GM19397 (cell line): Measurements from ENCODE around the gene SNRPD2.
"Not testable (repeated sequence)": the region's sequence is repeated elsewhere in the genome, so short reads cannot be mapped to it uniquely, and the experiment has no call there.

Source experiments
- ATAC-seq: cut with Tn5 transposase; IDR thresholded peaks from one replicate; pipeline ENCODE4 v1.9.1; 2021; ENCODE audit warnings: mild to moderate bottlenecking, moderate library complexity; ENCODE audit not compliant: unreplicated experiment

SNRPD2 gene

DNA sequence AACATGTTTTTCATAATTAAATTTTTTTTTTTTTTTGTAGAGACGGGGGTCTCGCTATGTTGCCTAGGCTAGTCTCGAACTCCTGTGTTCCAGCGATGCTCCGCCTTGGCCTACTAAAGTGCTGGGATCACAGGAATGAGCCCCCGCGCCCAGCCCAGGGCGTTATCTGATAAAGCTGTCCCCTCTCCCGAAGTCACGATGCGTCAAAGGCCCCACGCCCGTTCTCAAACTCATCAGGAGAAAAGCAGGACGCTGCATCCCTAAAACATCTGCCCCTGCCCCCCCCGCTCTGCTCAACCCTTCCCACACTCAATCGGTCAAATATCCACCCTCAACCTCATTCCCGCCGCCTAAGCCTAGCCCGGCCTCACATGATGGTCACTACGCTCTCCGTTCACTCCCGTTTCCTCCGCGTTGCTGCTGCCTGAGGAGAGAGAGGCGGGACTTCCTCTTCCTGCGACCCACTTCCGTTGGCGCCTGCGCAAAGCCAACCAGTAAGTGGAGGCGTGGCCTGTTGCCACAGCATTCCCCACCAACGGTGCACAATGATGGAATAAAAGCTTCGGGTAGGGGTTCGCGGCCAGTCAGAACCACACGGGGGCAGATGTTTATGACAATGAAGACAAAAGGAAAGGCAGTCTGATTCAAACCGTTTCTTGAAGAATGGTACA lies at the start of gene SNRPD2:
SNRPD2 (minus strand) TSS at position 438 of the 671 bp plus-strand sequence; CDS start at position 373, 65 bp downstream.
- peak; percentile 55 for ATAC-seq

DNA sequence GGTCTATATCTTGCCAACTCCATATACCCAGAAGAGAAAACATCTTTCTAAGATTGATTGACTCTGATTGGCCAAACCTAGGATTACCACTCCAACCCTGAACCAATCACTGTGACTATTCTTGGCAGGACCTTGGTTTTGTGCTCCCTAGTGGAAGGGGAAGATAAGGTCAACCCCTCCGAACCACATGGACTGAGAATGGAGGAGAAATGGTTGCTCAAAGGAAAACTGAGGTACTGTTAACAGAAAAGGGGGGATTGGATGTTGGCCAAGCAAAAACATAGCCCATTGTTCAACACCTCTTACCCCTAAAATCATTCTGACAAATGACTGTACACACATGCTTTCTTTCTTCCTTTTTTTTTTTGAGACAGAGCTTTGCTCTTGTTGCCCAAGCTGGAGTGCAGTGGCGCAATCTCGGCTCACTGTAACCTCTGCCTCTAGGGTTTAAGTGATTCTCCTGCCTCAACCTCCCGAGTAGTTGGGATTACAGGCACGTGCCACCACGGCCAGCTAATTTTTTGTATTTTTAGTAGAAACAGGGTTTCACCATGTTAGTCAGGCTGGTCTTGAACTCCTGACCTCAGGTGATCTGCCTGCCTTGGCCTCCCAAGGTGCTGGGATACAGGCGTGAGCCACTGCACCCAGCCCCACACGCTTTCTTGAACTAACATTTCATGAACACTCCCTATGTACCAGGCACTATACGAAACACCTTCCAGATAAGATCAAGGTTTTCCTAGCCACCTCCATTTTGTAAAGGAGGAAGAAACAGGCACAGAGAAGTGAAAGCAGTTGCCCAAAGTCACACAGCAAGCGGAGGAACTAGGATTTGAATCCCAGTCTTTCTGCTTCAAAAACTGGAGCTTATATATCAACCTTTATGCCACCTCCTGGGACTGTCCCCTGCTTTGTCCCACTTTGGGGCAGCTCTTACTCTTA lies 48.0 kb upstream of the SNRPD2 start:
- no peak for ATAC-seq

DNA sequence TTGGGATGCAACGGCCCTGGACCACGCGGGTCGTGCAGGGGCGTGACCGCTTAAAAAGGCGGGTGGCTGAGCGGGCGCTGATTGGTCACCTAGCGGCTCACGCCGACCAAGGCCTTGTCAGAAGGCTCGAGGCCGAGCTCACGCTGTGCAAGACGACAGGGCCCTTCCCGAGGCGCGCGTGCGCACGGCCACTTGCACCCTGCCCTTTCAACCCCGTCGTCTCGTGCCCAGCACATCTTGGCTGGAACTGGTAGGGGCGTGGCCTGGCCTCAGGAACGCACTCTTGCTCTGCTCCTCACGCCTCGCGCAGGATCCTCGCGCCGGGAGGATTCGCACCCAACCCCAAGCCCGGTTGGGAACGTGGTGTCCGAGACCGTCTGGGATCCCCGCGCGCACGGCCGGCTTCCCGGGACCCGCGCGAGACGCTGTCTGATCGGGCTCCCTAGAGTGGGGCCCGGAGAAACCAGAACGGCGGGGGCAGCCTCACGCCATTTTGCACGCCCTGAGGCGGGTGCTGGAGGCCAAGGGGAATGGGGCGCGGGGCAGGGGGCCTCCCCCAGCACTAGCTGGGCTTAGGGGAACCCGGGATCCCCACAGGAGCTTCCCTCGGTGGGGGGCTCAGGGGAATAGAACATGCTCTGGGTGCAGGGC lies 41.5 kb upstream of the SNRPD2 start, which contains the start of gene MEIOSIN:
MEIOSIN (plus strand) TSS at position 280 of the 651 bp plus-strand sequence. CDS start 1,938 bp downstream, outside the sequence.
- ATAC-seq, result no peak

DNA sequence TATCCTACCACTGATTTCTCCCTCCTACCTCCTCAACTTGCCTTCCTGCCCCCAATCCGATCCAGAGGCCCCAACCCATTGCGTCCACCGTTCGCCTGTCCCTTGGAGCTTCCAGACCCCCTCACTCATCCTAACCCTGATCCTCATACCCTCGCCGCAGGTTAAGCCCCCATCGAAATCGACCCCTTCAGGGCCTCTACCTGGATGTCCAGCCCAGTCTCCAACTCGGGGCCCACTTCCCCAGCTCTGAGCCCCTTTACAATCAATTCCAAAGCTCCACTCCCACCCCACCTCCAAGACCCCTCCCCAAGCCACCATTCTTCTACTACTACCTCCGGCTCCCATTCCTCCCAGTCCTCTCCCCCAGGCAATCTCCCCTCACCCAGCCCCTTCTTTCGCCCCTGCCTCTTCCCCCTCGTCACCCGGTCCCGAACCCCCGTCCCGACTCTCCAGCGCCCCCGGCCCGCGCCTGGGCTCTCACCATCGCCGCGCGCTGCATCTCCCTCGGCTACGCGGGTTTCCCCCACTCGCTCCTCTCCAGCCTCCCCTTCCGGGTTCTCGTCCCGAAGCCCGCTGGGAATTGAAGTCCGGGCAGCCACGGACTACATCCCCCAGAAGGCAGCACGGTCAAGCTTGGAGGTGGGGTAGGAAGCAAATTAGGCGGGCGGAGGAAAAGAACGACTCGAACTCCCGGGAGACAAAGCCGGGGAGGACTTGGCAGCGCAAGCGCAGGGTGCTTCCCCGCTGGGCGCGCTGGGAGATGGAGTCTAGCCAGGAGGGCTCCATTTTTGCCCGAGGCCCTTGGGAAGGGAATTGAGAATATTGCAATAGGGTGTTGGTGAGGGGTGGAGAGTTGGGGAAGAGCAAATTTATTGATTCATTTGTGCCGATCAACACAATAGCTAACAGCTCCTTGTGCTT lies 38.9 kb upstream of the SNRPD2 start, which contains the start of gene FBXO46:
FBXO46 (minus strand) TSS at position 529 of the 921 bp plus-strand sequence. CDS start 17,401 bp downstream, outside the sequence.
- ATAC-seq, result peak; percentile 88

DNA sequence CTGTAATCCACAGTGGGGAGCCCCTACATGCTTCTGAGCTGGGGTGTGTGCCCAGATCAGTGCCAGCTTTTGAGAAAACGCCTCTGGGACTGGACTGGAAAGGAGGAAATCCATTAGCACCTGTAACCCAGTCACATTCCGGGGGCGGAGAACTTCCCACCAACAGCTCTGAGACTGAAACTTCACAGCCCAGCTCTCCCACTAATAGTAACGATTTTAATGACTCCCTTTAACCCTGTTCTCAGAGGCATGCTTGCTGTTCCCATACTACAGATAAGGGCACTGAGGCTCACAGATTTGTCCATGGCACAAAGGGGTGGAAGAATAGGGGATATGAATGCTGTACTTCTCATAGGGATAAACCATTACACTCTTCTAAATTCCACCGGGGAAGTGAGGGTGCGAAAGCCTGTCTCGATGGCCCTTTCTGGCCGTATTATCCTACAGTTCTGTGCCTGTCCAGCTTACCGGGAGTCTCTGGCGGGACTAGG lies 38.1 kb upstream of the SNRPD2 start:
- no peak for ATAC-seq

DNA sequence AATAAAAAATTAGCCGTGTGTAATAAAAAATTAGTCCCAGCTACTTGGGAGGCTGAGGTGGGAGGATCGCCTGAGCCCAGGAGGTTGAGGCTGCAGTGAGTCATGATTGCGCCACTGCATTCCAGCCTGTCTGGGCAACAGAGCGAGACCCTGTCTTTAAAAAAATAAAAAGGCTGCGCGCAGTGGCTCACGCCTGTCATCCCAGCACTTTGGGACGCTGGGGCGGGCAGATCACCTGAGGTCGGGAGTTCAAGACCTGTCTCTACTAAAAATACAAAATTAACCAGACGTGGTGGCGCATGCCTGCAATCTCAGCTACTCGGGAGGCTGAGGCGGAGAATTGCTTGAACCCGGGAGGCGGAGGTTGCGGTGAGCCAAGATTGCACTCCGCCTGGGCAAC lies 36.9 kb upstream of the SNRPD2 start:
- ATAC-seq, result not testable (repeated sequence)

DNA sequence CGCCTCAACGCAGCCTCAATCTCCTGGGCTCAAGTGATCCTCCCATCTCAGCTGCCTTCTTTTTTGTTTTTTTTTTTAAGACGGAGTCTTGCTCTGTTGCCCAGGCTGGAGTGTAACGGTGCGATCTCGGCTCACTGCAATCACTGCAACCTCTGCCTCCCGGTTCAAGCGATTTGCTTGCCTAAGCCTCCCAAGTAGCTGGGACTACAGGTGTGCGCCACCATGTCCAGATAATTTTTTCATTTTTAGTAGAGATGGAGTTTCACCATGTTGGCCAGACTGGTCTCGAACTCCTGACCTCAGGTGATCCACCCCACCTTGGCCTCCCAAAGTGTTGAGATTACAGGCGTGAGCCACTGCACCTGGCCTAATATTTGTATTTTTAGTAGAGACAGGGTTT lies 28.3 kb upstream of the SNRPD2 start:
- not testable (repeated sequence) for ATAC-seq

DNA sequence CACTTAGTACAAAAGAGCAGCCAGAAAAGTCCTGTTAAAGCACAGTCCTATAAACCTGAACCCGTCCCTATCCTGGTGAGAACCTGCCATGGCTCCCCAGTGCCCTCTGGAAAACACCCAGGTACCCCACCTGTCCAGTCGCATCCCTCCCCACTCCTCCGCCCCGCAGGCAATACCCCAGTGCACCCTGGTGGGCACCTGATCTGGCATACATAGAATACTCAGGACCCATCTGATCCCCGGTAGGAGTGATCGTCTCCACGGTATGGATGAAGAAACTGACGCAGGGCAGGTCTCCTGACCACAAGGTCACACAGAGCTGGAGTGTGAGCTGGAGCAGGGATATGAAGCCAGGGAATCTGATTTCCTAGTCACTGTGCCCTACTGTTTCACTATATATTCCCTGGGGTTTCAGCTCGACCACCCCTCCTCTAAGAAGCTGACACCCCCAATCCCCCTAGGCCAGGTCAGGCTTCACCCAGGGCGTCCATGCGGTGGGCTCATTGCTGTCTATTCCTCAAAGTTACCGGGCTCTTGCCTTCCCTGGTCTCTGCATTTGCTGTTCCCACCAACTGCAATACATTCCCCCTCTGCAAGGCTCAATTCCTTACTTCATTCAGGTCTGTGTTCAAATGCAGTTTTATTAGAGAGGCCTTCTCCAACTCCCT lies 26.4 kb upstream of the SNRPD2 start:
- no peak for ATAC-seq

DNA sequence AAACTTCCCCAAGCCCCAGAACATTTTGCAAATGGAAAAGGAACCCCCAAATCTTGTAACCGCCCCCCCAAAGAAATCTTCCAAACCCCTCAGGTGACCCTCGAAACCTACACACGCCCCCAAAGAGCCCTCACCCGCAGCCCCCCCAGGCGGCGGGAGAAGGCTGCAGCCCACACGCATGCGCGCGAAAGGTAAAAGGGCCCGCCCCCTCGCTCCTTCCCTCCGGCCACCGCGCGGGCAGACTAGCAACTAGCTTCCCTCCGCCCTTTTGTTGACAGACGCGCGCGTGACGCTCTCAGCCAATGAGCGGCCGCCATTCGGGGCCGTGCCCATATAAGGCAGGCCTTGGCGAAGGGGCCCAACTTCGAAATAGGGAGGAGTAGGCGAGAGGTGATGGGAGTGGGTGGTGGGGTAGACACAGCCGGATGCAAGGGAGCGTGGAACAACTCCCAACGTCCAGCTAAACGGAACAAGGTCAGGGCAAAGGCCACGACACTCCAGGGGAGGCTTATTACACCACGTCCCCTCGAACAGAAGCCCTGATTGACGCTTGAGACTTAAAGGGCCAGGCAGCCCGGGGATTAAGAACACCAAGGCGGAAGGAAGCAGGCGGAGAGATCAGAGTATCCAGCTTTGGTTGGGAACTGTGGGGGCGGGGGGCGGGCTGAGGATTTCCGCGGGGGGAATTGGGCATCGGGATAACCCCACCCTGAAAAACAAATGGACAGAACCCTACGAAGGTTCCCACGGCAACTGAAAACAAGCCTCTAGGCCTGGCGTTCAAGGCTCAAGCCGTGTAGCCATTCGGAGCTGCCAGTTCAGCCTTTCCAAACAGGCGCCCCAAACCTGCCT lies 25.6 kb upstream of the SNRPD2 start:
- peak; percentile 94 for ATAC-seq

DNA sequence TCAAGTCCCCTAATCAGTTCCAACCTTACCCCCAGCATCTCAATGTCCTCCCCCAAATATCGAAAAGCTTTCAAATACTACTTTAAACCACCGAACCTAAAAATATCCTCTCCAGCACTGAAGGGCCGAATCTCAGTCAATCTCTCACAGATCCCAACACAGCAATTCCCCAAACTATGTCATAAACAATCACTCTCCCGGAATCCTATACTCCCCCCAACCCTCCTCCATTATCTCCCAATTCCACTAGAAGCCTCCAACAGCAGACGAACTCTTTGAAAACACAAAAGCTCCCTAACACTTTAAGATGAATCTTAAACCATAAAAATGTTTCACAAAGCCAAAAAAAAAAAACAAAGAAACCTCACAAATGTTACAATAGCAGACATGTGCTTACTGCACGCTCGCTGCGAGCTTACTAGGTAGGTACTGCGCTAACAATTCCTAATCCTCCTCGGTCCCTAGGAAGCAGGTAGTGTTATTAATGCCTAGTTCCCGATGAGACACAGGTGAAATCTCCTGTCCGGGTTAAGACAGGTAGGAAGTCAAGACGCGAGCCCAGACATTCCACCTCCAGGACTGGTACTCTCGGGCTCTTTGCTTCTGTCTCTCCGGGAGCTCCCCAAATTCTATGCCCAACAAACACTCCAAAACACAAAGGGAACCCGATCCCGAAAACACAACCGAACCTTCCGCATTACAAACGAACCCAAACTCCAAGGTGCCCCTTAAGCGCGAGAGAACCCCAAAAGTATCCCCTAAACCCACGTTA lies 24.8 kb upstream of the SNRPD2 start:
- no peak for ATAC-seq

DNA sequence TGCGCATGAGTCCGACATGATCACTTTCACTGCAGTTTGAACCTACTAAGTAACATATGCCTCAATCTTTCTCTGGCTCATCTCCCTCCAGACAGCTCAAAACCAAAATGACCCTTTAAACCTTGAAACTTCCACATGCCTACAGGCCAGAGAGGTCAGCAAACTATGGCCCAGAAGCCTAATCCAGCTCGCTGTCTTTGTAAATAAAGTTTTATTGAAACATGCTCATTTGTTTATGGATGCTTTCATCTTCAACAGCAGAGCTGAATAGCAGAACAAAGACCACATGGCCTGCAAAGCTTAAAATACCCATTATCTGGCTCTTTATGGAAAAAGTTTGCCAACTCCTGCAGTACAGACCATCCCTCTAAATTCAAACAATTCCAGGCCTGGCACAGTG lies 23.4 kb upstream of the SNRPD2 start:
- ATAC-seq, result no peak

DNA sequence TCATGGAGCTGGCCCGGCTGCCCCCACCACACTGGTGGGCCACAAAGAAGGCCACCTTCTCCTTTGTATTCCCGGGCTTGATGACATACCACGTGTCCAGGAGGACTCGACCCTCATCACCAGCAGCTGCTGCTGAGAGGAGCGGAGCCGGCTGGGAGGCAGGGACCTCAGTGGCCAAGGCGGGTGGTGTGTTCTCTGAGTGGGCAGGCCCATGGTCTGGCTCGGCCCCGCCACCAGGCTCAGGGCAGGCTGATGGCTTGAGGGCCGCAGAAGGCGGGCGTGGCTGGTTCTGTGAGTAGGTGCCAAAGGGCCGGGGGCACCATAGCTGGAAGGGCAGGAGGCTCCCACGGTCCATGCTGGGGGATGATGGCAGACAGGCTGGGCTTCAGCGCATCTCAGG lies 21.4 kb upstream of the SNRPD2 start:
- no peak for ATAC-seq

DNA sequence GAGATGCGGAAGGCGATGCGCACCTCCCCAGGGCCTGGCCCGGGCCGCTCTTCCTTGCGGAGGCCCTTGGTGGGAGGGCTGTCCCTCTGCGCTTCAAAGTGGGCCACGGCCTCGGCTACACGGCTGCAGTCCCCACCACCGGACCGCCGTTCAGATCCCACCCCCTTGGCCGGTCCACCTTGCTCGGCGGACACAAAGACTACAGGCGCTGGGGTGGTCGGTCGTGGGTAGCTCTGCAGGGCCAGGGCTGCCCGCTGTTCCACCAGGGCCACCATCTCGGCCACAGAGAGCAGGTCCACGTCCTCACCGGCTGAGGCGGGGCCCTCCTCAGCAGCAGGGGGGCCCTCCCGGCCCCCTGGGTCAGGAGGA lies 20.9 kb upstream of the SNRPD2 start:
- ATAC-seq, result no peak

DNA sequence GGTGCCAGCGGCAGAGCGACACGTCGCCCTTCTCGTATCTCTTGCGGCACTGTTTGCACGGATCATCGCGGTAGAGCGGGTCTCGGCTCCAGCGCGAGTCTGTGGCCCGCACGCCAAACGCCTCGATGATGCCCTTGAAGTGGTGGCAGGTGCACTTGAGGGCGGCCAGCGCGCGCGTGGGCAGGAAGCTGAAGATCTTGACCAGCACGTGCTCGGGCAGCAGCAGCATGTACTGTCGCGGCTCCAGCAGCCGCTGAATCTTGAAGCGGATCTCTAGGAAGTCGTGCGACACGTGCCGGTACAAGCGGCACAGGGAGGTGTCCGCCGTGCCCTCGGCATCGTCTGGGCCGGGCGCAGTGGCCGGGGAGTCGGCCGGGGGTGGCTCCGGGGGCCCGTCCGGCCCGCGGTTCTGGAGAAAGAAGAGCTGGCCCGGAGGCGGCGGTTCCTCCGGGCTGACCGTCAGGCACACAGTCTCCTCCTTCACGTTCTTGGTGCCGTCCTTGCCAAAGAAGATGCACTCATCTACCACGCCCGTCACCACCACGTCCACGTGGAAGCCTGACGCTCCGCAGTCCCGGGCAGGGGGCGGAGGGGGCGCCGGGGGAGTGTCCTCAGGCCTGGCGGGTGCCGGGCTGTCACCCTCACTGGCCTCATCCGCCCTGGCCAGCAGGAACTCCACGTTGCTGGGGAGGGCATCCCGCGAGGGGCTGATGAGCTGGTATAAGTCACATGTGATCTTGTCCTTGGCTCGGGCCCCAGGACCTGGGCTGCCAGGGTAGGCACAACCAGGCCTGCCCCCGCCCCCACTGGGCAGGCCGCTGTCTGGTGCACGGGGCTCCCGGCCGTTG lies 20.3 kb upstream of the SNRPD2 start:
- no peak for ATAC-seq

DNA sequence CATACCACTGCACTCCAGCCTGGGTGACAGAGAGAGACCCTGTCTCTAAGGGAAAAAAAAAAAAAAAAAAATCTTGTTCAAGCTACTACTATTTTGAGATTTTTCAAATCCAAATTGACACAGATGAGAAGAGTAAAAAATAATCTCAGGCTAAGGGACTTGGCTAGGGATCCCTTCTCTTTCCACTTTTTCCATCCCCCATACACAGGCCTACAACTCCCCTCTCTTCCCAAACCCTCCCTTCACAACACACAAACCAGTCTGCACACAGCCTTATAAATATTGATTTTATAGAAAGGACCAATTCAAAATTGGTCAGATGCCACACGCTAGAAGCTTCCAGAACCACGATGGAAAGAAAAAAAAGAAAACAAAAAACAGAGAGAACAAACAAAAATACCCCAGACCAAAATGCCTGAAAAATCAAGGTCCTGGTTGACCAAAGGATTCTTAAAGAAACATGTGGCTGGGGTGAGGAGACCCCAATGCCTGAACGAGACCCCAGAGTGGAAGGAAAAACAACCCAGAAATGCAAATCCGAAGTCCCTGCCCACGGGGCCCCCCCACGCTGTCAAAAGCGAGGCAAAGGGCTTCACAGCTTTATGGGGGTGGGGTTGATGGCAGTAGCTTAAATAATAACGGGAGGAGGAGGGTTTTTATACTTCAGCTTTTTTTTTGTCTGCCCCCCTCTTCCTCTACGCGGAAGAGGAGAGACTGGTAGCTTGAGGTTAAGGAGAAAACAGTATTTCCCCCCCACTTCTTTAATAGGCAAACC lies 18.8 kb upstream of the SNRPD2 start:
- ATAC-seq, result no peak

DNA sequence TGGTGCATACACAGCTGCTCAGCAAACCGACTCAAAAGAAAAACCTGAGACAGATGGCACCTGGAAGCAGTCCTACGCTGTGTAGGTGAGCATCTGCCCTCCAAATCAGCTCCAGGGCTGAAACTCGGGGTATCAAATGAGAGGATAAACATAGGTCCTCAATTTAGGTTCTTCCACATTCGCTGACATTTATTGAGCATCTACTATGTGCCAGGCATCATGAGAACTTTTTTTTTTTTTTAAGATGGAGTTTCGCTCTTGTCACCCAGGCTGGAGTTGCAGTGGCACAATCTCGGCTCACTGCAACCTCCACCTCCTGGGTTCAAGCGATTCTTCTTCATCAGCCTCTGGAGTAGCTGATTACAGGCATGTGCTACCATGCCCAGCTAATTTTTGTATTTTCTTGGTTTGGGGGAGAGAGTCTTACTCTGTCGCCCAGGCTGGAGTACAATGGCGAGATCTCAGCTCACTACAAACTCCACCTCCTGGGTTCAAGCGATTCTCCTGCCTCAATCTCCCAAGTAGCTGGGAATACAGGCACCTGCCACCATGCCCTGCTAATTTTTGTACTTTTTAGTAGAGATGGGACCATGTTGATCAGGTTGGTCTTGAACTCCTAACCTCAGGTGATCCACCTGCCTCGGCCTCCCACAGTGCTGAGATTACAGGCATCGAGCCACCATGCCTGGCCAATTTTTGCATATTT lies 14.1 kb upstream of the SNRPD2 start:
- no peak for ATAC-seq
